Measurements from ENCODE around the gene SLC35C1. TPM values are rescaled to one million over a fixed set of nuclear protein-coding genes. Genes with fewer than 3 reads are reported as not detected.

The SLC35C1 gene
- total RNA-seq, 1 experiment from 2014 or later, result 8.9 TPM

- H2BK12ac ChIP-seq (ENCODE audit: insufficient read length, low read depth, low read length), result no peak overlapping the region
- no peak overlapping the region for H4K8ac ChIP-seq (replicated peaks; ENCODE audit: insufficient read length, low read depth, low read length)
- no peaks in the 10 kb centered on the region; a peak in 1 of 7 replicates for H3K36me3 Mint-ChIP-seq (ENCODE audit: insufficient read depth in 1 of 3, low read depth in 3 of 3)
- H3K79me2 ChIP-seq (ENCODE audit: insufficient read depth, low read length), result no peaks in the 10 kb centered on the region
- no CpG with 5 or more reads among the region's 3 CpGs for WGBS (ENCODE audit: extremely low coverage, insufficient read length, low lambda C conversion rate)
- H4K20me1 ChIP-seq (ENCODE audit: control insufficient read depth, insufficient read depth, insufficient read length), result no peaks in the 10 kb centered on the region
- no peak overlapping the region for H3K23ac ChIP-seq (ENCODE audit: insufficient read length, low read depth, low read length)
- peaks cover 27% of the 10 kb centered on the region for H3K27me3 Mint-ChIP-seq (ENCODE audit: low read depth)
- peaks cover 3 to 9% of the 10 kb centered on the region in 2 experiments; a peak in 3 of 4 replicates for H3K4me1 Mint-ChIP-seq
- no peak overlapping the region for H2BK20ac ChIP-seq (ENCODE audit: low read depth, low read length, poor library complexity, severe bottlenecking)
- no peaks in the 10 kb centered on the region for H3K4me1 ChIP-seq (ENCODE audit: insufficient read depth, low read length)
- peaks cover 2% of the 10 kb centered on the region; the same call in 1 of the 2 replicates for H3K27me3 ChIP-seq (ENCODE audit: insufficient read depth, low read length)
- H3K4me3 Mint-ChIP-seq, result no peak overlapping the region
- H3K56ac ChIP-seq (ENCODE audit: insufficient read length, low read depth, low read length), result no peak overlapping the region
- TF ChIP-seq, protein P1, sequence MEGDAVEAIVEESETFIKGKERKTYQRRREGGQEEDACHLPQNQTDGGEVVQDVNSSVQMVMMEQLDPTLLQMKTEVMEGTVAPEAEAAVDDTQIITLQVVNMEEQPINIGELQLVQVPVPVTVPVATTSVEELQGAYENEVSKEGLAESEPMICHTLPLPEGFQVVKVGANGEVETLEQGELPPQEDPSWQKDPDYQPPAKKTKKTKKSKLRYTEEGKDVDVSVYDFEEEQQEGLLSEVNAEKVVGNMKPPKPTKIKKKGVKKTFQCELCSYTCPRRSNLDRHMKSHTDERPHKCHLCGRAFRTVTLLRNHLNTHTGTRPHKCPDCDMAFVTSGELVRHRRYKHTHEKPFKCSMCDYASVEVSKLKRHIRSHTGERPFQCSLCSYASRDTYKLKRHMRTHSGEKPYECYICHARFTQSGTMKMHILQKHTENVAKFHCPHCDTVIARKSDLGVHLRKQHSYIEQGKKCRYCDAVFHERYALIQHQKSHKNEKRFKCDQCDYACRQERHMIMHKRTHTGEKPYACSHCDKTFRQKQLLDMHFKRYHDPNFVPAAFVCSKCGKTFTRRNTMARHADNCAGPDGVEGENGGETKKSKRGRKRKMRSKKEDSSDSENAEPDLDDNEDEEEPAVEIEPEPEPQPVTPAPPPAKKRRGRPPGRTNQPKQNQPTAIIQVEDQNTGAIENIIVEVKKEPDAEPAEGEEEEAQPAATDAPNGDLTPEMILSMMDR (conservative IDR thresholded peaks at IDR 0.05), result no peak
- no peak overlapping the region for H4K91ac ChIP-seq (ENCODE audit: insufficient read length, low read depth, low read length)
- H3T11ph ChIP-seq (ENCODE audit: low read length), result no peak overlapping the region
- no peak for DNase-seq
- H3K9ac ChIP-seq (ENCODE audit: extremely low read depth, insufficient read length, low read length), result no peak overlapping the region
- H3K79me1 ChIP-seq (ENCODE audit: insufficient read depth, low read depth, low read length, poor library complexity, severe bottlenecking), result no peaks in the 10 kb centered on the region
- H2BK15ac ChIP-seq (ENCODE audit: low read depth, low read length), result no peak overlapping the region
- H3K18ac ChIP-seq (ENCODE audit: insufficient read length, low read depth, low read length), result no peak overlapping the region
- H2BK5ac ChIP-seq (ENCODE audit: insufficient read length, low read length), result no peak overlapping the region
- H3K27ac Mint-ChIP-seq, result no peak overlapping the region; a peak in 1 of 7 replicates
- no peak overlapping the region for H4K5ac ChIP-seq (ENCODE audit: insufficient read length, low read depth, low read length)
- peaks cover 0 to 2% of the 10 kb centered on the region in 2 experiments; a peak in 1 of 5 replicates for H3K9me3 Mint-ChIP-seq
- no peak overlapping the region for H3K4me2 ChIP-seq (ENCODE audit: insufficient read depth, insufficient read length, low read length)
- no peak overlapping the region for H3K27ac ChIP-seq (ENCODE audit: insufficient read length, low read depth, low read length)
- no peak overlapping the region for H2AFZ ChIP-seq (ENCODE audit: low read length)
- H2BK120ac ChIP-seq (ENCODE audit: low read depth, low read length, poor library complexity, severe bottlenecking), result no peak overlapping the region
- no peak overlapping the region for H3K4ac ChIP-seq (ENCODE audit: low read depth, low read length)
- no peak overlapping the region for H2AK5ac ChIP-seq (ENCODE audit: insufficient read length, low read length)
- no peaks in the 10 kb centered on the region for H3K9me3 ChIP-seq (ENCODE audit: control insufficient read depth, low read depth, low read length)
- no peak overlapping the region for H3K14ac ChIP-seq (ENCODE audit: insufficient read depth, low read length)
- peaks cover 2% of the 10 kb centered on the region for H3K23me2 ChIP-seq (ENCODE audit: insufficient read length, low read depth, low read length, poor library complexity, severe bottlenecking)
These were observed 5.4 kb upstream of the SLC35C1 start for GRCh38 chr11:45799562-45799961.

Data from H9 (cell line).